ENCODE results near the gene ATRNL1.

GRCh38 chr10:115898242-115898641 lies 805.1 kb downstream of the ATRNL1 start:
- TF ChIP-seq CTCF (IDR thresholded peaks at IDR 0.05; ENCODE audit: low read depth, low read length, poor library complexity, severe bottlenecking) = no peak
- TF ChIP-seq EZH2phosphoT487 (IDR thresholded peaks at IDR 0.05; ENCODE audit: borderline replicate concordance, low read length) = no peak

All from DOHH2 (cell line).